Measurements from ENCODE around the gene PDYN.

Gene PDYN

GRCh38 chr20:1934721-1935573 is 58.9 kb downstream of the PDYN start:
- DNase-seq (ENCODE audit: low read depth) = peak; percentile 79

DNA sequence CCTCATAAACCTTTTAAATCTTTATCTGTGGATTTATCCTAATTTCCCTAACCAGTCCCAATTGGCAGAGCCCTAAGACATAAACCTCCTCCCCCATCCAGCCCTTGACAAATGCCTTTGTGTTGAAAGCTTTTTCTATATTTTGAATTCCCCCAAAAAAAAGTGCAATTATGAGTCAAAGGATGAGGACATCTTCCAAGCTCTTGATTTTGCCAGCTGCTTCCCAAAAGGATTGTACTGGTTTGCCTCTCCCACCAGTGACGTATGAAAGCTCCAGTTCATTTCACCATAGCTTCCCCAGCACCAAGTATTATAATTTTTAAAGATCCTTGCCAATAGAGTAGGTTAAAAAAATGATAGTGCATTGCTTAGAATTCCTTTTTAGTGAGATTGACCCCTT is 59.7 kb downstream of the PDYN start:
- peak; percentile 74 for DNase-seq (ENCODE audit: low read depth)

GRCh38 chr20:1933465-1933870 is 60.4 kb downstream of the PDYN start:
- DNase-seq (ENCODE audit: low read depth) = peak; percentile 80

- DNase-seq (ENCODE audit: low read depth) = no peak
Observed at GRCh38 chr20:1932971-1933370, 60.9 kb downstream of the PDYN start.

- no peak for DNase-seq (ENCODE audit: low read depth)
Observed at GRCh38 chr20:1931830-1932229, 62.0 kb downstream of the PDYN start.

GRCh38 chr20:1930165-1930564 is 63.7 kb downstream of the PDYN start:
- no peak for DNase-seq (ENCODE audit: low read depth)

GRCh38 chr20:1929460-1929859 is 64.4 kb downstream of the PDYN start:
- DNase-seq (ENCODE audit: low read depth) = no peak

GRCh38 chr20:1928782-1929181 is 65.1 kb downstream of the PDYN start:
- no peak for DNase-seq (ENCODE audit: low read depth)

All from EH (cell line).